Nasal cavity respiratory epithelium epithelial cell of viscerocranial mucosa (primary cell): ENCODE measurements around the gene WDR64. TPM values are rescaled to one million over a fixed set of nuclear protein-coding genes. Genes with fewer than 3 reads are reported as not detected.

Source experiments
- total RNA-seq: library from RNA; depleted of rRNA; stranded (reverse); fragments of >200 nt; gene quantifications from 2 replicates; pipeline ENCODE4 v1.2.3, GENCODE V29; 2014

Gene WDR64
- total RNA-seq: not detected in 2 replicates

DNA sequence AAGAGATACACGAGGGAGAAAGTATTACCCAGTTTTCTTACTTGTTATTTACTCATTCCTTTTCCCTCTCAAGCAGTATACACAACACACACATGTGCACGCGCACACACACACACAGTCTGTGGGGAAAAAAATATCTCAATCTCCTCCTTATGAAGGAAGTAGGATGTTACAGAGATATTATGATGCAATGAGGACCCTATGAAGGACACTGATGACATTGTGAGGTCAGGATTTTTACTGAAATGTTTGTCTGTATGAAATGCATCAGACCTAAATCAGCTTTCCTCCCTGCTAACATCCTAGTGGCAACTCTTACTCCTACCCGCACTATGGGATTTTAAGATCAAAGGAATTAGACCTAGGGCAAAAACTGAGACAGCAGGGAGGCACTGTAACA is at the start of gene WDR64:
Gene WDR64 (plus strand): TSS at position 270 of the 400 bp plus-strand sequence. CDS start 204 bp downstream, outside the sequence.

DNA sequence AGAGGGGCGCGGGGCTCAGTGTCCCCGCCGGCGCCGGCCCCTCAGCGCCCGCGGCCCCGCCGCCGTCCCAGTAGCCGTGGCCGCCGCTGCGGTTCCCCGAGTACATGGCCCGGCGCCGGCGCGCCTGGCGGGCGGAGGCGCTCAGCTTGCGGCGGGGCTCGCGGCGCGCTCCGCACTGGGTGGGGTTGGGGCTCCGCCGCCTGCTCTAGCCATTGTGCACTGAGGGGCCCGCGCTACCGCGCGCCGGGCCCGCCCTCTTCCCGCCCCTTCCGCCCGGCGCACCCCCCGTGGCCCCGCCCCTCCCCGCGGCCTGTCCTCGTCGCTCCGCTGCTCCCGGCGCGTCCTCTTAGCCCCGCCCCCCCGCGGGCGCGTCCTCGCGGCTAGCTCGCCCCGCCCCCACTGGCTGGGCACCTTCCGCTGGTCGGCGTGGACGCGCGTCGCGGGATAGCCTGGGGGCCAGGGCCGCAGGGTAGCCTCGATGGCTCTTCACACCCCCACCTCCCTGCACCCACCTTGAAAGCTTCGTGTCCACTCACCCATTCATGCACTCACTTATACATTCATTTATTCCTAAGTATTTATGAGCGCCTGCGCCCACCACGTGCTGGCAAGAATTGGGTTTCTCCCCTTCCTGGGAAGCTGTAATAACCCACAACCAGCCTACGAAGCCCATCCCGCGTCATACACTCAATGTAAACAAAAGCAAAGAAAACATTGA is 11.8 kb upstream of the WDR64 start, which contains the start of the genes CHML and OPN3:
Gene CHML (minus strand): TSS at position 221 of the 718 bp plus-strand sequence. CDS start 4,603 bp downstream, outside the sequence.
Gene OPN3 (minus strand): TSS at position 221 of the 718 bp plus-strand sequence. CDS start 115 bp downstream, at position 106.

DNA sequence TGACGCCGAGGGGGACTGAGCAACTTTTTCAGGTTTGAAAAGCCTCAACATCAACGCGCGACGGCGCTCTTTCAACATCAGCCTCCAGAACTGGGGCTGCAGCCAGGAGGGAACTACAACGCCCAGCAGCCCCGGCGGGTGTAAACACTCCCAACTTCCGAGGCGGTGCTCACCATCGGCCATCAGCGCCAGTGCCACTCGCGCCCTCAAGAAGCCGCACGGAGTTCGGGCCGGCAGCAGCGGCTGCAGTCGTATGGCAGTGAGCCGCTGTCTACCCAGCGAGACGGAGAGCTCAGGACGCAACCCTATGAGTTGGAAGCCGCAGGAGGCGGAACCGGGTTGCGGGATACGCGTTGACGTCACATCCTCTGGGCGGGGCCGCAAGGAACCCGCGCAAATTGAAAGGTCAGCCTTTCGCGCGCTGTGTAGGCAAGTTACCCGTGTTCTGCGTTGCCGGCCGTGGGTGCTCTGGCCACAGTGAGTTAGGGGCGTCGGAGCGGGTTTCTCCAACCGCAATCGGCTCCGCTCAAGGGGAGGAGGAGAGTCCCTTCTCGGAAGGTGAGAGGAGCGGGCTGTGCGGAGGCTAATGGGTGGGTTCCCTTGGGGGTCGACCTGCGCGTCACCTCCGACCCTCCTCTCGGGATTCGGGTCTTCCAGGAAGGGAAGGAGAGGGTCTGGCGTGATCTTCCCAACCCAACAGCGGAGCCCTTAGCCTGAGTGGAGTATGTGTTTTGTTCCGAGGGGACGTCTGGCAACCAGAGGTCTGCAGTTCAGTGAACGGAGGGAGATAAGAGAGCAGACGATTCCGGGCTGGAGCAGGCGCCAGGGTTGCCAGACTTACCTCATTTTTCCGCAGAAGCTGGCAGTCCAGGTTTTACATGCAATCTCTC is 196.0 kb downstream of the WDR64 start, which contains the start of gene EXO1:
Gene EXO1 (plus strand): TSS at position 409 of the 890 bp plus-strand sequence. CDS start 2,222 bp downstream, outside the sequence.

Other genes starting within 250 kb of the WDR64 start
- gene FH, start 132.5 kb upstream of the WDR64 start, total RNA-seq: 56.7 and 58.4 TPM in 2 replicates
- gene KMO, start 119.9 kb upstream of the WDR64 start, total RNA-seq: 0.07 TPM in 1 of 2 replicates, not detected in the other
- 10.3 and 14.5 TPM in 2 replicates for gene CHML, start 11.9 kb upstream of the WDR64 start, total RNA-seq
- gene OPN3, start 11.9 kb upstream of the WDR64 start, total RNA-seq: 19.1 and 49.8 TPM in 2 replicates
- 0.36 and 0.68 TPM in 2 replicates for gene EXO1, start 195.9 kb downstream of the WDR64 start, total RNA-seq